B cell (primary cell): ENCODE data around the gene WDR70. TPM values are rescaled to one million over a fixed set of nuclear protein-coding genes. Genes with fewer than 3 reads are reported as not detected.
"Not testable (repeated sequence)": the region's sequence is repeated elsewhere in the genome, so short reads cannot be mapped to it uniquely, and the experiment has no call there.

Experiments used
- ATAC-seq: fragments of 200-7000 bp; cut with Tn5 transposase; one replicate; pipeline ENCODE4 v1.10.0; 2021; ENCODE audit warnings: low read depth, mild to moderate bottlenecking, moderate number of reproducible peaks, moderate library complexity
- CTCF ChIA-PET: fragments of 350-600 bp; sonication (Branson Sonifier 250); formaldehyde crosslinking; loops from one replicate; lab custom pipeline; 2021; ENCODE audit warnings: antibody characterized with exemption, inconsistent platforms; lab: Charles Lee
- POLR2A ChIA-PET: fragments of 350-600 bp; sonication (Branson Sonifier 250); formaldehyde crosslinking; loops from one replicate; lab custom pipeline; 2021; ENCODE audit warnings: antibody characterized with exemption; lab: Charles Lee
- DNase-seq: peaks from one replicate; pipeline ENCODE4 v3.0.0; 2013
- H2AFZ ChIP-seq: 2 replicates; pipeline ENCODE4 v1.6.1; 2012; ENCODE audit warnings: mild to moderate bottlenecking, low read depth, low read length; ENCODE audit not compliant: insufficient read depth, poor library complexity, severe bottlenecking
- H3K27ac ChIP-seq, 2 donors: 1 replicate in 1 of 2; 2 replicates in 1 of 2; pipeline ENCODE4 v1.5.1; 2012 to 2013; ENCODE audit warnings: low read length in 2 of 2, mild to moderate bottlenecking in 2 of 2, moderate library complexity in 1 of 2
- H3K27me3 ChIP-seq, 4 experiments: fragments of 200-600 bp in 1 of 4; sonication (generic) in 1 of 4; replicated peaks in 1 of 4; 1 replicate in 2 of 4; 2 replicates in 2 of 4; pipeline versions ENCODE4 v1.6.1 to v1.7.0; 2013 to 2016; ENCODE audit warnings: low read length in 3 of 4, mild to moderate bottlenecking in 2 of 4, mixed read lengths in 1 of 4, moderate library complexity in 1 of 4; ENCODE audit not compliant: insufficient read depth in 4 of 4, control insufficient read depth in 3 of 4; ENCODE audit errors: control extremely low read depth in 1 of 4
- H3K36me3 ChIP-seq, 2 experiments: replicated peaks in 1 of 2; 1 replicate in 1 of 2; 2 replicates in 1 of 2; pipeline versions ENCODE4 v1.6.1 to v1.7.1; 2013; ENCODE audit warnings: low read length in 1 of 2; ENCODE audit not compliant: insufficient read depth in 2 of 2, control insufficient read depth in 1 of 2; ENCODE audit errors: control extremely low read depth in 1 of 2, extremely low read depth in 1 of 2
- H3K4me1 ChIP-seq, 2 donors: fragments of 200-600 bp in 1 of 2; sonication (generic) in 1 of 2; 1 replicate in 1 of 2; 2 replicates in 1 of 2; pipeline versions ENCODE4 v1.5.1 to v1.6.1; 2013 to 2017; ENCODE audit warnings: low read length in 2 of 2; ENCODE audit not compliant: control insufficient read depth in 2 of 2, insufficient read depth in 2 of 2
- H3K4me2 ChIP-seq: replicated peaks from 2 replicates; pipeline ENCODE3; 2012; ENCODE audit warnings: mild to moderate bottlenecking, low read depth, low read length; ENCODE audit not compliant: poor library complexity, severe bottlenecking
- H3K4me3 ChIP-seq, 5 experiments: fragments of 200-600 bp in 1 of 5; sonication (generic) in 1 of 5; 1 replicate in 3 of 5; 2 replicates in 2 of 5; pipeline versions ENCODE4 v1.5.1 to v1.7.0; 2011 to 2016; ENCODE audit warnings: low read length in 4 of 5, mild to moderate bottlenecking in 4 of 5, low read depth in 2 of 5, control low read depth in 1 of 5, moderate library complexity in 1 of 5; ENCODE audit not compliant: insufficient read depth in 1 of 5; ENCODE audit errors: control extremely low read depth in 1 of 5, extremely low read depth in 1 of 5
- H3K79me2 ChIP-seq: fragments of 200-600 bp; sonication (generic); one replicate; pipeline ENCODE4 v1.6.0; 2016; ENCODE audit warnings: low read length; ENCODE audit not compliant: control insufficient read depth, insufficient read depth
- H3K9ac ChIP-seq: fragments of 200-600 bp; sonication (generic); 2 replicates; pipeline ENCODE4 v1.6.1; 2017; ENCODE audit warnings: mild to moderate bottlenecking, low read length, moderate library complexity
- H3K9me3 ChIP-seq, 3 donors: one replicate each; pipeline versions ENCODE4 v1.6.1 to v1.7.1; 2013; ENCODE audit warnings: low read length in 2 of 3; ENCODE audit not compliant: control insufficient read depth in 2 of 3, insufficient read depth in 1 of 3; ENCODE audit errors: control extremely low read depth in 1 of 3
- H4K20me1 ChIP-seq: 2 replicates; pipeline ENCODE4 v1.6.0; 2012; ENCODE audit warnings: mild to moderate bottlenecking, low read length; ENCODE audit not compliant: insufficient read depth, control insufficient read depth, poor library complexity, severe bottlenecking
- H3K27ac Mint-ChIP-seq: one replicate; pipeline ENCODE4 v1.8.0; 2021; ENCODE audit warnings: mixed read lengths
- H3K27me3 Mint-ChIP-seq: one replicate; pipeline ENCODE4 v1.8.0; 2021; ENCODE audit warnings: mixed read lengths
- H3K4me1 Mint-ChIP-seq: one replicate; pipeline ENCODE4 v1.8.0; 2021; ENCODE audit warnings: mixed read lengths
- H3K4me3 Mint-ChIP-seq: one replicate; pipeline ENCODE4 v1.8.0; 2021; ENCODE audit warnings: mixed read lengths
- H3K9me3 Mint-ChIP-seq: one replicate; pipeline ENCODE4 v1.8.0; 2022; ENCODE audit warnings: mixed read lengths; ENCODE audit not compliant: insufficient read depth
- EZH2 ChIP-seq: IDR thresholded peaks from 2 replicates; pipeline ENCODE4 v1.6.1; 2012; ENCODE audit warnings: borderline replicate concordance, low read depth, mild to moderate bottlenecking, moderate library complexity, low read length; ENCODE audit not compliant: insufficient read depth, poor library complexity, severe bottlenecking
- WGBS: methylation state at CpG from one replicate; pipeline ENCODE4 v1.1.5; 2013; ENCODE audit warnings: missing lambda C conversion rate; ENCODE audit not compliant: insufficient coverage; 5-methylcytosine and 5-hydroxymethylcytosine counted together
- intact Hi-C: fragments of 100-400 bp; cut with micrococcal nuclease; formaldehyde crosslinking; loops from one replicate; pipeline ENCODE4 v1.10.0; 2022
- polyA plus RNA-seq: library from polyadenylated mRNA; depleted of rRNA; stranded (reverse); fragments of >200 nt; gene quantifications from 2 replicates; pipeline ENCODE4 v1.2.3, GENCODE V29; 2012
- total RNA-seq, 2 donors: library from RNA; stranded (reverse); fragments of 120-200 nt in 1 of 2; gene quantifications; 1 replicate in 1 of 2; 2 replicates in 1 of 2; pipeline versions ENCODE4 v1.2.3 to v1.2.4, GENCODE V29; 2013 to 2022
- TF ChIP-seq, protein P1 (sequence below): fragments of 200-600 bp; IDR thresholded peaks from one replicate; pipeline ENCODE4 v1.8.0; 2022; ENCODE audit warnings: antibody characterized with exemption, mild to moderate bottlenecking

Gene WDR70
- total and polyA plus RNA-seq, 2 donors (not counting 1 experiment from before 2014, with no cell fraction given) = 12.8 to 46.8 TPM

GRCh38 chr5:37776826-37777225 is 397.7 kb downstream of the WDR70 start:
- no peak overlapping the region for H3K4me3 ChIP-seq
- intact Hi-C loops = no loop called here
- peaks cover 2 to 18% (median 9%) of the 10 kb centered on the region in 3 donors for H3K9me3 ChIP-seq
- no peak for TF ChIP-seq EZH2
- TF ChIP-seq, protein P1, sequence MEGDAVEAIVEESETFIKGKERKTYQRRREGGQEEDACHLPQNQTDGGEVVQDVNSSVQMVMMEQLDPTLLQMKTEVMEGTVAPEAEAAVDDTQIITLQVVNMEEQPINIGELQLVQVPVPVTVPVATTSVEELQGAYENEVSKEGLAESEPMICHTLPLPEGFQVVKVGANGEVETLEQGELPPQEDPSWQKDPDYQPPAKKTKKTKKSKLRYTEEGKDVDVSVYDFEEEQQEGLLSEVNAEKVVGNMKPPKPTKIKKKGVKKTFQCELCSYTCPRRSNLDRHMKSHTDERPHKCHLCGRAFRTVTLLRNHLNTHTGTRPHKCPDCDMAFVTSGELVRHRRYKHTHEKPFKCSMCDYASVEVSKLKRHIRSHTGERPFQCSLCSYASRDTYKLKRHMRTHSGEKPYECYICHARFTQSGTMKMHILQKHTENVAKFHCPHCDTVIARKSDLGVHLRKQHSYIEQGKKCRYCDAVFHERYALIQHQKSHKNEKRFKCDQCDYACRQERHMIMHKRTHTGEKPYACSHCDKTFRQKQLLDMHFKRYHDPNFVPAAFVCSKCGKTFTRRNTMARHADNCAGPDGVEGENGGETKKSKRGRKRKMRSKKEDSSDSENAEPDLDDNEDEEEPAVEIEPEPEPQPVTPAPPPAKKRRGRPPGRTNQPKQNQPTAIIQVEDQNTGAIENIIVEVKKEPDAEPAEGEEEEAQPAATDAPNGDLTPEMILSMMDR = no peak
- H4K20me1 ChIP-seq = no peaks in the 10 kb centered on the region
- no peak overlapping the region for H3K27ac ChIP-seq
- no peak overlapping the region for H2AFZ ChIP-seq
- no peak for DNase-seq
- H3K27me3 ChIP-seq = no peaks in the 10 kb centered on the region
- H3K36me3 ChIP-seq = no peaks in the 10 kb centered on the region
- no peaks in the 10 kb centered on the region for H3K4me1 Mint-ChIP-seq
- H3K4me2 ChIP-seq = no peak overlapping the region
- no peak for ATAC-seq
- H3K4me1 ChIP-seq = no peaks in the 10 kb centered on the region
- H3K9ac ChIP-seq = no peak overlapping the region
- no peaks in the 10 kb centered on the region for H3K79me2 ChIP-seq
- POLR2A ChIA-PET = no interaction called here
- H3K9me3 Mint-ChIP-seq = peaks cover 9% of the 10 kb centered on the region
- CTCF ChIA-PET = no interaction called here
- no peak overlapping the region for H3K27ac Mint-ChIP-seq
- 96% methylated on average over 7 of the region's 7 CpGs for WGBS
- H3K4me3 Mint-ChIP-seq = no peak overlapping the region
- no peaks in the 10 kb centered on the region for H3K27me3 Mint-ChIP-seq

DNA sequence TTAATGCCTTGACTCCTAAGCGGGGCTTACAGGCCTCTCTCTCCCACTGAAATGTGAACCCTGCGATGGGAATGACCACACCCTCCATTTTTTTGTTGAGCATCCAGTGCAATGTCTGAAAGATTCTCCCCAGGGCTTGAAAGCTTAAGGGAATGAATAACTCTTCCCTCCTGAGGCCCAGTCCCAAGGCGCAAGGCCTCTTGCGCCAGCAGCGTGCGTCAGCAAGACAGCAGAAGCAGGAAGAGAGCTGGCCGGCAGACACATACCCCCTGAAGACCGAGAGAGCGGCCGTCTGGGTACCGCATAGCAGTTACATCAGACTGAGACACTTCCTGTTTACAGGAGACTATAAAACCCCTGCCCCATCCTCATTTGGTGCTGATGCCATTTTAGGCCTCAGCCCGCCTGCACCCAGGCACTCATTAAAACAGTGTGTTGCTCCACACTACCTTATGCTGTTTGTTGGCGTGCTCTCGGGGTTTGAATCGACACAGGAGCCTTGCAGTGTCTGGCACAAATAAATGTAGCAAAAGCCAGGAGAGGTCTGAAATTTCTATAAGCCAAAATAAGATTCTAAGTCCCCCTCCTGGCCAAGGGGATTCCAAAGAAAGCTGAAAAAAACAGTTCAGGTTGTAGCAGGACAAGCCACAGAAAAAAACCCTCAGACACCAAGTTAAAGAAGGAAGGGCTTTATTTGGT is 398.5 kb downstream of the WDR70 start:
- no peaks in the 10 kb centered on the region for H3K4me1 ChIP-seq
- Mint-ChIP-seq H3K27me3 (no peaks in the 10 kb centered on the region), H3K4me1 (no peaks in the 10 kb centered on the region), H3K4me3 (no peak overlapping the region), H3K27ac (no peak overlapping the region), H3K9me3 (peaks cover 9% of the 10 kb centered on the region)
- H3K27me3 ChIP-seq = no peaks in the 10 kb centered on the region
- 100% methylated on average over 11 of the region's 15 CpGs for WGBS
- no peak overlapping the region for H3K27ac ChIP-seq
- POLR2A ChIA-PET = no interaction called here
- intact Hi-C loops = no loop called here
- H3K36me3 ChIP-seq = no peaks in the 10 kb centered on the region
- no peak overlapping the region for H3K4me3 ChIP-seq
- DNase-seq = no peak
- H3K4me2 ChIP-seq = no peak overlapping the region
- no peaks in the 10 kb centered on the region for H4K20me1 ChIP-seq
- H3K9me3 ChIP-seq = peaks cover 2 to 18% (median 9%) of the 10 kb centered on the region in 3 donors
- no peak for TF ChIP-seq EZH2
- TF ChIP-seq, protein P1 = no peak
- H3K9ac ChIP-seq = no peak overlapping the region
- H3K79me2 ChIP-seq = no peaks in the 10 kb centered on the region
- CTCF ChIA-PET = no interaction called here
- ATAC-seq = no peak
- H2AFZ ChIP-seq = no peak overlapping the region

DNA sequence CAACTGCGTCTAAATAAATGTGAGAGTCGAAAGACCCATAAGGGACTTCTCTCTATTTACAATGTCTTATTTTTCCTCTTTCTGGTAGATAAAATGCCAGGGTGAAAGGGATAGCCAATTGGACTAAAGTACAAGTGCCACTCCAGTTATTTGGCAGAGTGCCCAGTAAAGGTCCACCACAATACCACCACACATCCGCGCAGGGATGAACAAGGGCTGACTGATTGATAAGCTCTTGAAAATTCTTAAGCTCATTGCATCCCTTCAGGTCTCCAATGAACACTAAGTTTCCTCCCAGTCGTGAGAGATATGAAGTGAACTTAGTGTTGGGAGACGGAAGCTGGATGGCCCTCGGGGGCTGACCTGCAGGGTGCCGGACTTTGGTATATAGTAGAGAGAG is 402.3 kb downstream of the WDR70 start:
- H3K4me1 ChIP-seq, H3K27me3 Mint-ChIP-seq, H3K9ac ChIP-seq, POLR2A ChIA-PET, H3K4me3 ChIP-seq, ATAC-seq, H3K27me3 ChIP-seq, intact Hi-C loops, H3K4me1 Mint-ChIP-seq, H3K9me3 ChIP-seq, DNase-seq, H2AFZ ChIP-seq, H3K36me3 ChIP-seq, H3K9me3 Mint-ChIP-seq, H3K79me2 ChIP-seq, H3K27ac ChIP-seq, H3K4me2 ChIP-seq, H3K27ac Mint-ChIP-seq, H4K20me1 ChIP-seq, H3K4me3 Mint-ChIP-seq, CTCF ChIA-PET: not testable (repeated sequence)
- WGBS = no CpG with 5 or more reads among the region's 8 CpGs
